Fibroblast of villous mesenchyme (primary cell): Measurements from ENCODE around the gene C1orf159. TPM values are rescaled to one million over a fixed set of nuclear protein-coding genes. Genes with fewer than 3 reads are reported as not detected.

Source experiments
- DNase-seq: peaks from one replicate; pipeline ENCODE4 v3.0.0-alpha.2; 2010; ENCODE audit warnings: low read depth
- H3K4me3 ChIP-seq: 2 replicates; pipeline ENCODE4 v1.5.1; 2011; ENCODE audit warnings: low read depth, mild to moderate bottlenecking, low read length
- total RNA-seq: library from RNA; depleted of rRNA; stranded (reverse); fragments of >200 nt; gene quantifications from 2 replicates; pipeline ENCODE4 v1.2.3, GENCODE V29; 2012
- TF ChIP-seq, protein P1 (sequence below): IDR thresholded peaks from 2 replicates; pipeline ENCODE4 v1.5.1; 2012; ENCODE audit warnings: low read depth, mild to moderate bottlenecking, low read length; ENCODE audit not compliant: insufficient read depth

Gene C1orf159
- total RNA-seq, 1 donor, result 6.5 TPM

DNA sequence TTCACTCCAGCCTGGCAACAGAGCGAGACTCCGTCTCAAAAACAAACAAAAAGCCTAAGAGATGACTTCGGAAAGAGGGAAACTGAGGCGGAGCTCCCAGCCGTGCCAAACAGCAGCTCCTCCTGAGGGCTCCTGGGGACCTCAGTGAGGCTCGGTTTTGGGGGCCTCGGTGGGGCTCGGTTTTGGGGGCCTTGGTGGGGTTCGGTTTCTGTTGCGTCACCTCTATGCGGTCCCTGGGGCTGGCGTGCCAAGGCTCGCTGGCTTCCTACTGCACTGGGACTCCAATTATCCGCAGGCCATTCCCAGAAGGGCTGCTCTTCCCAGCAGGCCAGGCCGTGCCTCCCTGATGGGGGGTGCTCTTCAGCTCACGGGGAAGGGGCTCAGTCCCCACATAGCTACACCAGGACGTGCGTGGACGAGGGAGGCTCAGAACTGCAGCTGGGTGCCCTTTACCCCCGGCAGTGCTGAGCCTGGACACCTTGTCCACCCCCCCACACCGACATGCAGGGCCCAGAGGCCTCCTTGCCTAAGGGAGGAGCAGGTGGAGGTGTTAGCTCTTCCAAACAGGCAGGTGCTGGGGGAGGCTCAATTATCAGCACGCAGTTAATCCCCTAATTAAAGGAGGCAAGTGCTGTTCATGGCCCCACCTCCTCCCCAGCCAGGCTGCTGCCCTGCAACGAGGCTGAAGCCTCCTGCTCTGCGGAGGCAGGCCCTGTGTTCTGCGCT is 5.1 kb upstream of the C1orf159 start:
- H3K4me3 ChIP-seq, result no peak overlapping the region
- TF ChIP-seq, protein P1, sequence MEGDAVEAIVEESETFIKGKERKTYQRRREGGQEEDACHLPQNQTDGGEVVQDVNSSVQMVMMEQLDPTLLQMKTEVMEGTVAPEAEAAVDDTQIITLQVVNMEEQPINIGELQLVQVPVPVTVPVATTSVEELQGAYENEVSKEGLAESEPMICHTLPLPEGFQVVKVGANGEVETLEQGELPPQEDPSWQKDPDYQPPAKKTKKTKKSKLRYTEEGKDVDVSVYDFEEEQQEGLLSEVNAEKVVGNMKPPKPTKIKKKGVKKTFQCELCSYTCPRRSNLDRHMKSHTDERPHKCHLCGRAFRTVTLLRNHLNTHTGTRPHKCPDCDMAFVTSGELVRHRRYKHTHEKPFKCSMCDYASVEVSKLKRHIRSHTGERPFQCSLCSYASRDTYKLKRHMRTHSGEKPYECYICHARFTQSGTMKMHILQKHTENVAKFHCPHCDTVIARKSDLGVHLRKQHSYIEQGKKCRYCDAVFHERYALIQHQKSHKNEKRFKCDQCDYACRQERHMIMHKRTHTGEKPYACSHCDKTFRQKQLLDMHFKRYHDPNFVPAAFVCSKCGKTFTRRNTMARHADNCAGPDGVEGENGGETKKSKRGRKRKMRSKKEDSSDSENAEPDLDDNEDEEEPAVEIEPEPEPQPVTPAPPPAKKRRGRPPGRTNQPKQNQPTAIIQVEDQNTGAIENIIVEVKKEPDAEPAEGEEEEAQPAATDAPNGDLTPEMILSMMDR, result no peak
- DNase-seq, result no peak

DNA sequence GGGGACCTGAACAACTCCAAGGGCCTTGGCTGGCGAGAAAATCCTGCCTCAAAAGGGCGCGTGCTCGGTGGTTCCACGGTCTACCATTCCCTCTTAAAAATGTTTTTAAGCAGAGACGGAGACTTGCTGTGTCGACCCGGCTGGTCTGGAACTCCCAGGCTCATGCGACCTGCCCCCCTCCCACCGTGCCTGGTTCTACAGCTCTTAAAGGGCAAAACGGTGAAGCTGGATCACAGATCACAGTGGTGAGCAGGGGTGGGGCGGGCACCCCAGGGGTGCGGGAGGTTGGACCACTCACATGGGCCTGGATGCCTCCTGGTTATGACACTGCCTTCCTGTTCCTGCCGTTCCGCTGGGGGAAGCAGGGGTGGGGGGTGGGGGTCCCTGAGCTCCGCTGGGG is 4.2 kb upstream of the C1orf159 start:
- TF ChIP-seq, protein P1, result no peak
- no peak overlapping the region for H3K4me3 ChIP-seq
- DNase-seq, result no peak

DNA sequence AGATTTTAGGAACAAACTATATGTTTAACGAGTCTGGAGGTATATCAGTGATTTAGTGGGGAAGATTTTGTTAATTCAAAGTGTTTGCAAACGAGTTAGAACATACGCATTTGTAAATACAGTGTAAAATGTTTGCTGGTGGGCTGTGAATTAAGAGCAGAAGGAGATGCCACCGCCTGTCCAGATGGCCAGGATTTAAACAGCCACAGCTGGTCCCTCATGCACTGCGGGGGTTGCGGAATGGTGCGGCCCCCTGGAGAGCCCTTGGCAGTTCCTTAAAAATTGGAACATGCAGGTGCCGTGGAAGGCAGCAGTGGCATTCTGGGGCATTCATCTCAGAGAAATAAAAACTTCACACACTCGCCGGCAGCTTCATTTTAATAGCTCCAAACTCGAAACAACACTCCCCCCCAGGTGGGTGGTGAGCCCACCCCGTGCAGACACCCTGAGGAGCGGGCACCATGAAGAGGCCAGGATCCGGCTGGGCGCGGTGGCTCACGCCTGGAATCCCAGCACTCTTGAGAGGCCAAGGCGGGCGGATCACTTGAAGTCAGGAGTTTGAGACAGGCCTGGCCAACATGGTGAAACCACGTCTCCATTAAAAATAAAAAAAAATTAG is 3.5 kb upstream of the C1orf159 start:
- TF ChIP-seq, protein P1, result no peak
- no peak for DNase-seq

DNA sequence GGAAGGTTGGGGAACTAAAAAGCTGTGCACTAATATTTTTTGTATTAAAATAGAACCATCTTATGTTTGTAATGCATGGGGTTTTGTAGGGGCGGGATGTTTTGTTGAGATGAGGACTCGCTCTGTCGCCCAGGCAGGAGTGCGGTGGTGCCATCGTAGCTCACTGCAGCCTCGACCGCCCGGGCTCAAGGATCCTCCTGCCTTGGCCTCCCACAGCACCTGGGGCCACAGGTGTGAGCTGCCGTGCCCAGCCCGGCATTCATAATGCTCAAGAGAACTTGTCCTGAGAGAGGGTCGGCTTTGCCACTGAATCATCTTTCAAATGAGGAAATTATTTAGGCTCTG is 3.0 kb upstream of the C1orf159 start:
- no peak for DNase-seq
- no peak overlapping the region for H3K4me3 ChIP-seq
- TF ChIP-seq, protein P1, result no peak

More for the DNA sequence above, 3.5 kb upstream of the C1orf159 start:
- H3K4me3 ChIP-seq, result no peak overlapping the region

DNA sequence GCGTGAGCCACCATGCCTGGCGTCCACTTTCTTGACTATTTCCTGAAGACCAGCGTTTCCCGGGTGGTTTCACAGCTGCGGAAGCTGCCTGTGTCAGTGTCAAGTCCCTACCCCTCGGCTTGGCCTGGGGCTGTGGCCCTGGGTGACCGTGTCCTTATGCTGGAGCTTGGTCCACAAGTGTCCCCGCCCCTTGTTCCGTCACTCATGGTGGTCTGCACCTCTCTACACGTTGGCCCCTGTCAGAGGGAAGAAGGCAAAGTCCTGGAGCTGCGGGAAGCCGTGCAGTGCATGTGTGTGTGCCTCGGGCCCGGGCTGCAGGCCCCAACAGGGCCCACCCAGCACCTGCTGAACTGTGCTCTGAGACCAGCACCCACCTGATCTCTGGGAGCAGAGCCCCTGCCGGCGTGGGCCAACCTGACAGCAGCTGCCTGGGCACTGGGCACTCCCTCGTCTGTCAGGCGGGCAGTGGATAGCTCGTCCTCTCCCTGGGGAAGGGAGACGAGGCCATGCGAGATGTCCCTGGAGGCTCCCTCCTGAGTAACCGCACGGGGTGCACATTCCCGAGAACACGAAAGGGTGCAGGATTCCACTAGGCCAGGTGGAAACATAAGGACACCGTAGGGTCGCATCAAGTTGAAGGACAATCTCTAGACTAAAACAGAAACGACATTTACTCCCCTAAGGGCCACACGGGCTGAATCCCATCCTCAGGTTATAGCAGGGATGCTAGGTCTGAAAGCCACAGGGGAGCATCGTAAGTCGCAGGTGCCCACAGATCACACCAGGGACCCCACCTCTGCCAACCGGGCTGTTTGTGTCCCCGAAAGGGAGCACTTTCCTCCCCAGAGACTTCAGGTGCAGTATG is 2.4 kb upstream of the C1orf159 start:
- DNase-seq, result no peak
- no peak overlapping the region for H3K4me3 ChIP-seq
- TF ChIP-seq, protein P1, result no peak

DNA sequence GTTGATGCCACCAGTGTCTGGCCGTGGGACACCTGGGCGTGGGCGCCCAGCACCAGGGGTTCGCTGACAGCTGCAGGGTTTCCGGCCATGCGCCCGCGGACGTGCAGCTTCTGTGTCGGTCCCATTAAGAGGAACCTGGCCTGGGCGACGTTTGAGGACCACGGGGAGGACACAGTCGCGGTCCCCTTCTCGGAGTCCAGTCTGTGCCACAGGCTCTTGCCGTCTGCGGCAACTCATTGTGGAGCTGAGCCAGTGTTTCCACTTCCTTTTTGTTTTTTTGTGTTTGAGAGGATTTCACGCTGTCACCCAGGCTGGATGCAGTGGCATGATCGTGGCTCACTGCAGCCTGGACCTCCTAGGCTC is 1.6 kb upstream of the C1orf159 start:
- DNase-seq, result no peak
- TF ChIP-seq, protein P1, result no peak
- no peak overlapping the region for H3K4me3 ChIP-seq
